CD4-positive, alpha-beta T cell (primary cell): ENCODE results near the gene NFIA. TPM values are rescaled to one million over a fixed set of nuclear protein-coding genes. Genes with fewer than 3 reads are reported as not detected.

ENCODE experiments used
- ATAC-seq: fragments of 200-7000 bp; cut with Tn5 transposase; one replicate; pipeline ENCODE4 v1.10.0; 2022; ENCODE audit warnings: mild to moderate bottlenecking; ENCODE audit not compliant: poor library complexity
- CTCF ChIA-PET: fragments of 350-600 bp; sonication (Branson Sonifier 250); formaldehyde crosslinking; loops from one replicate; lab custom pipeline; 2021; ENCODE audit warnings: antibody characterized with exemption, inconsistent platforms; lab: Charles Lee
- POLR2A ChIA-PET: fragments of 350-600 bp; sonication (Branson Sonifier 250); formaldehyde crosslinking; loops from one replicate; lab custom pipeline; 2021; ENCODE audit warnings: antibody characterized with exemption, inconsistent platforms; lab: Charles Lee
- DNase-seq, 14 experiments: peaks; one replicate each; pipeline ENCODE4 v3.0.0-alpha.2; 2013 to 2020; ENCODE audit warnings: mixed read lengths in 2 of 14
- H3K27ac ChIP-seq, 2 donors: one replicate each; pipeline versions ENCODE4 v1.5.1 to v1.7.0; 2013; ENCODE audit warnings: low read length in 2 of 2, low read depth in 1 of 2, mild to moderate bottlenecking in 1 of 2
- H3K27me3 ChIP-seq, 2 experiments: 1 replicate in 1 of 2; 2 replicates in 1 of 2; pipeline versions ENCODE4 v1.6.1 to v1.7.0; 2013; ENCODE audit warnings: low read length in 2 of 2, control low read depth in 1 of 2, mild to moderate bottlenecking in 1 of 2, moderate library complexity in 1 of 2; ENCODE audit not compliant: insufficient read depth in 2 of 2, control insufficient read depth in 1 of 2
- H3K36me3 ChIP-seq: one replicate; pipeline ENCODE4 v1.6.1; 2013; ENCODE audit warnings: low read length, control low read depth; ENCODE audit not compliant: insufficient read depth
- H3K4me1 ChIP-seq: one replicate; pipeline ENCODE4 v1.6.1; 2013; ENCODE audit warnings: low read length, control low read depth; ENCODE audit not compliant: insufficient read depth
- H3K4me3 ChIP-seq: one replicate; pipeline ENCODE4 v1.5.1; 2013; ENCODE audit warnings: mild to moderate bottlenecking, low read length, moderate library complexity
- H3K9me3 ChIP-seq, 2 experiments: 1 replicate in 1 of 2; 2 replicates in 1 of 2; pipeline versions ENCODE4 v1.6.1 to v1.7.0; 2013; ENCODE audit warnings: low read length in 2 of 2, mild to moderate bottlenecking in 2 of 2, control low read depth in 1 of 2, moderate library complexity in 1 of 2; ENCODE audit not compliant: control insufficient read depth in 1 of 2, insufficient read depth in 1 of 2
- H3K27ac Mint-ChIP-seq: one replicate; pipeline ENCODE4 v1.8.0; 2020; ENCODE audit warnings: mixed read lengths
- H3K27me3 Mint-ChIP-seq: one replicate; pipeline ENCODE4 v1.8.0; 2021; ENCODE audit warnings: mixed read lengths
- H3K36me3 Mint-ChIP-seq: one replicate; pipeline ENCODE4 v1.8.0; 2021; ENCODE audit warnings: low read depth, mixed read lengths
- H3K4me1 Mint-ChIP-seq: one replicate; pipeline ENCODE4 v1.8.0; 2021; ENCODE audit warnings: low read depth, mixed read lengths
- H3K4me3 Mint-ChIP-seq: one replicate; pipeline ENCODE4 v1.8.0; 2020; ENCODE audit warnings: mild to moderate bottlenecking, mixed read lengths
- H3K9me3 Mint-ChIP-seq: one replicate; pipeline ENCODE4 v1.8.0; 2020; ENCODE audit warnings: mixed read lengths
- CTCF ChIP-seq: fragments of 200-600 bp; IDR thresholded peaks from one replicate; pipeline ENCODE4 v1.8.0; 2022; ENCODE audit warnings: antibody characterized with exemption, mild to moderate bottlenecking
- intact Hi-C, 2 experiments: fragments of 100-400 bp; cut with DNase I in 1 of 2; cut with micrococcal nuclease in 1 of 2; formaldehyde crosslinking; loops; one replicate each; pipeline versions ENCODE4 v1.15.1 to v1.9.0; 2023 to 2025; cut with DNase I, micrococcal nuclease
- total RNA-seq, 174 experiments: library from RNA in 2 of 174; stranded (reverse) in 2 of 174; gene quantifications; one replicate each; pipeline ENCODE4 v1.2.3 and lab custom pipeline; 2021 to 2026

NFIA gene
- total RNA-seq, 2 experiments from 2014 or later: 4.8 to 5.9 TPM

GRCh38 chr1:61459345-61459744, 377.0 kb downstream of the NFIA start:
- H3K27ac Mint-ChIP-seq: no peak overlapping the region
- no peaks in the 10 kb centered on the region for H3K4me1 Mint-ChIP-seq
- H3K4me3 Mint-ChIP-seq: no peak overlapping the region
- Histone ChIP-seq H3K4me1 (no peaks in the 10 kb centered on the region), H3K4me3 (no peak overlapping the region), H3K27me3 (no peaks in the 10 kb centered on the region), H3K9me3 (no peaks in the 10 kb centered on the region), H3K36me3 (no peaks in the 10 kb centered on the region), H3K27ac (no peak overlapping the region)
- H3K36me3 Mint-ChIP-seq: no peaks in the 10 kb centered on the region
- intact Hi-C loops: no loop called here
- H3K9me3 Mint-ChIP-seq: no peaks in the 10 kb centered on the region
- DNase-seq (peak in 1 of 14 experiments; percentile 2), ATAC-seq (no peak)
- POLR2A ChIA-PET: no interaction called here
- CTCF ChIA-PET: no interaction called here
- no peak for TF ChIP-seq CTCF
- no peaks in the 10 kb centered on the region for H3K27me3 Mint-ChIP-seq

- POLR2A ChIA-PET: no interaction called here
Observed at GRCh38 chr1:61460191-61460590, 377.8 kb downstream of the NFIA start.

GRCh38 chr1:61461406-61462384, 379.3 kb downstream of the NFIA start:
- POLR2A ChIA-PET: no interaction called here
- intact Hi-C loops: no loop called here

More at GRCh38 chr1:61460191-61460590, 377.8 kb downstream of the NFIA start:
- no peaks in the 10 kb centered on the region for H3K27me3 ChIP-seq
- Mint-ChIP-seq H3K9me3 (no peaks in the 10 kb centered on the region), H3K4me3 (no peak overlapping the region), H3K27ac (no peak overlapping the region), H3K4me1 (no peaks in the 10 kb centered on the region), H3K27me3 (no peaks in the 10 kb centered on the region), H3K36me3 (no peaks in the 10 kb centered on the region)
- H3K4me3 ChIP-seq: no peak overlapping the region
- no peaks in the 10 kb centered on the region for H3K4me1 ChIP-seq
- no peaks in the 10 kb centered on the region for H3K36me3 ChIP-seq
- CTCF ChIA-PET: no interaction called here
- H3K9me3 ChIP-seq: no peaks in the 10 kb centered on the region
- intact Hi-C loops: no loop called here
- ATAC-seq (no peak), DNase-seq (no peak)
- TF ChIP-seq CTCF: no peak
- no peak overlapping the region for H3K27ac ChIP-seq

More at GRCh38 chr1:61461406-61462384, 379.3 kb downstream of the NFIA start:
- DNase-seq (no peak), ATAC-seq (no peak)
- no peaks in the 10 kb centered on the region for H3K36me3 ChIP-seq
- Mint-ChIP-seq H3K27ac (no peak overlapping the region), H3K4me3 (no peak overlapping the region), H3K9me3 (no peaks in the 10 kb centered on the region), H3K4me1 (no peaks in the 10 kb centered on the region), H3K36me3 (no peaks in the 10 kb centered on the region), H3K27me3 (no peaks in the 10 kb centered on the region)
- no peak for TF ChIP-seq CTCF
- no peak overlapping the region for H3K27ac ChIP-seq
- H3K9me3 ChIP-seq: no peaks in the 10 kb centered on the region
- CTCF ChIA-PET: no interaction called here
- no peak overlapping the region for H3K4me3 ChIP-seq
- no peaks in the 10 kb centered on the region for H3K4me1 ChIP-seq
- H3K27me3 ChIP-seq: no peaks in the 10 kb centered on the region
